GM18951 (cell line): ENCODE measurements around the gene MVB12A.

Source experiments
- POLR2A ChIP-seq: IDR thresholded peaks from 4 replicates; pipeline ENCODE4 v1.6.1; 2011; ENCODE audit warnings: mild to moderate bottlenecking; ENCODE audit not compliant: insufficient read length, insufficient read depth; ENCODE audit errors: extremely low read depth
- in situ Hi-C: fragments of 300-500 bp; cut with MboI; formaldehyde crosslinking; loops from one replicate; pipeline ENCODE4 v1.12.0; 2022; ENCODE audit warnings: low sequenced_read_pairs, mixed read lengths, inconsistent platforms; ENCODE audit not compliant: unreplicated experiment

The MVB12A gene

GRCh38 chr19:17441241-17442021, 21.6 kb downstream of the MVB12A start:
- in situ Hi-C loops: no loop called here
- no peak for TF ChIP-seq POLR2A

- in situ Hi-C loops: no loop called here
- no peak for TF ChIP-seq POLR2A
These were observed 25.8 kb downstream of the MVB12A start for GRCh38 chr19:17445526-17446165.

- no peak for TF ChIP-seq POLR2A
- in situ Hi-C loops: no loop called here
These were observed 27.9 kb downstream of the MVB12A start for GRCh38 chr19:17447704-17448130.

- in situ Hi-C loops: no loop called here
- no peak for TF ChIP-seq POLR2A
These were observed 28.5 kb downstream of the MVB12A start, which contains the start of gene TMEM221 for GRCh38 chr19:17448131-17448967. TMEM221 (minus strand) TSS chr19:17448668; CDS start chr19:17448462, 206 bp downstream.

- no peak for TF ChIP-seq POLR2A
- in situ Hi-C loops: no loop called here
These were observed 30.6 kb downstream of the MVB12A start for GRCh38 chr19:17450264-17451075.

- in situ Hi-C loops: no loop called here
- TF ChIP-seq POLR2A: no peak
These were observed 32.0 kb downstream of the MVB12A start for GRCh38 chr19:17451820-17452219.

GRCh38 chr19:17454576-17455071, 34.8 kb downstream of the MVB12A start:
- in situ Hi-C loops: no loop called here
- TF ChIP-seq POLR2A: no peak

- in situ Hi-C loops: no loop called here
- TF ChIP-seq POLR2A: no peak
These were observed 35.7 kb downstream of the MVB12A start for GRCh38 chr19:17455308-17456123.

GRCh38 chr19:17456127-17456526, 36.3 kb downstream of the MVB12A start:
- TF ChIP-seq POLR2A: no peak
- in situ Hi-C loops: no loop called here

GRCh38 chr19:17457616-17458015, 37.8 kb downstream of the MVB12A start:
- in situ Hi-C loops: no loop called here
- TF ChIP-seq POLR2A: no peak

- no peak for TF ChIP-seq POLR2A
These were observed 39.1 kb downstream of the MVB12A start for GRCh38 chr19:17458970-17459369.

More at GRCh38 chr19:17458970-17459369, 39.1 kb downstream of the MVB12A start:
- in situ Hi-C loops: no loop called here
